ENCODE data around the gene TRDN.

TRDN gene

GRCh38 chr6:123636782-123637181, at the start of gene TRDN:
TRDN (minus strand) TSS chr6:123636950; CDS start chr6:123636775, 175 bp downstream.
- DNase-seq = no peak

DNA sequence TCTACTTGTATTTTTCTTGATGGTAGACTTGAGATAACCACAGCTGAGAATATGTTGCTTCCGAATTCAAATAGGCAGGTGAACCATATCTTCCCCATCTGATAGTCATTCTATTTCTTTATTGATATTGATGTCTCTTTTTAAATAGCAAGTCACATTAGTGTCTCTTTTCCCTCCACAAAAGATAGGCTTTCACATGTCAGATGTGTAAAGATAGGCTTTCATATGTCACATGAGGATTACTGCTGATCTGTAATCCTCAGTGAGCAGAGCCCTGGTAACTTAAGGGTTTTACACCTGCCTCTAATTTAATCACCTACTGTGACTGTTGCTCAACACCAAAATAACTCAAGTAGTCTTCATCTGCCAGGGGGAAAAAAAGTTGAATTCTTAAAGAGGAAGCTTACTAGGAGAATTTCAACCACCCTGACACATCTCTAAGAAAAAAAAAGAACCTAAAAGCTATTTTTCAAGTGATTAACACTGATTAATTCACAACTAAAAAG, 45.3 kb upstream of the TRDN start:
- no peak for DNase-seq

DNA sequence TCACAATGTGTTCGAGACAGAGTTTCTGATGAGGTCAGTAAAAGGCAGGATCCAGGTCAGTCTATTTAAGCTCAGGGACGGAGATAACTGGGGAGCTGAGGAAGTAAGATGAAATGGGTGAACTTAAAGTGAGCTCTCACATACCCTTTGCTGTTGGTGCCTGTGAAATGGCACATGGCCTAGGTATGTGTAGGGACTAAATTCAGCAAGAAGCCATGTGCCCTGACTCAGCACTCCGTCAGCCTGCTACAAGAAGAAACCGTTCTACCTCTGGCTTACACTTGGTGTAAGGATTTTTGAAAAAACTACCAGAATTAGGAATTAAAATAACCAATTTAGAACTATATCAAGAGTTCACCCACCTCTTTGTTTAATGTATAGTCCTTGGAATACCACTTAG, 41.1 kb upstream of the TRDN start:
- no peak for DNase-seq

DNA sequence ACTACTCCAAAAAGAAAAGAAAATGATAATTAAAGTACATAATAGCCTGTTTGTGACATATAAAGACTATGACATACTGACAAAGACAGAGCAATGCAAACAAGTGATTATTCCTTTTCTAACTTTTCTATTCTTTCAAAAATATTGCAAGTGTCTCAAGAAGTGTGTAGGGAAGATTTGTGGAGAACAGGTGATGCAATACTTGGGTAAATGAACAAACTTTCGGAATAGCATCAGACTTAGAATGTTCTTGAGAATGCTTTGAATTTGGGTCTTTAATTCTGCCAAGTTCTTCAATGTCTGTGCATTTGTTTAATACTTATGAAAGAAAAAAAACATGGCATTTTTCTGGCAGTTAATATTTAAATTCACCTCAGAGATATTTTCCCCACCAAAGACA, 40.0 kb upstream of the TRDN start:
- DNase-seq = no peak

DNA sequence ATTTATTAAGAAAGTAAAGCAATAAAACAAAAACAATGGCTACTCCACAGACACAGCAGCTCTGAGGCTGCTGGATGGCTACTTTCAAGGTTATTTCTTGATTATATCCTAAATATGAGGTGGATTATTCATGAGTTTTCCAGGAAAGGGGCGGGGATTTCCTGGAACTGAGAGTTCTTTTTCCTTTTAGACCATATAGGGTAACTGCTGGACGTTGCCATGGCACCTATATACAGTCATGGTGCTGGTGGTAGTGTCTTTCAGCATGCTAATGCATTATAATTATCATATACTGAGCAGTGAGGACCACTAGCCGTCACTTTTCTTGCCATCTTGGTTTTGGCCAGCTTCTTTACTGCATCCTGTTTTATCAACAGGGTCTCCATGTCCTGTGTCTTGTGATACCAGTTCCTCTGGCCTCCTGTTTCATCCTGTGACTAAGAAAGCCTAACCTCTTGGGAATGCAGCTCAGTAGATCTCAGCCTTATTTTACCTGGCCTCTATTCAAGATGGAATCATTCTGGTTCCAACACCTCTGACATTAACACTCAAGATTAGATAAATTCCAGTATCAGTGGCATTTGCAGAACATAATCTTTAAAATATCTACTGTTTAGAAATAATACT, 32.3 kb upstream of the TRDN start:
- DNase-seq = no peak

- DNase-seq = no peak
Observed at GRCh38 chr6:123668063-123668462, 31.3 kb upstream of the TRDN start.

GRCh38 chr6:123663436-123663835, 26.7 kb upstream of the TRDN start:
- no peak for DNase-seq

DNA sequence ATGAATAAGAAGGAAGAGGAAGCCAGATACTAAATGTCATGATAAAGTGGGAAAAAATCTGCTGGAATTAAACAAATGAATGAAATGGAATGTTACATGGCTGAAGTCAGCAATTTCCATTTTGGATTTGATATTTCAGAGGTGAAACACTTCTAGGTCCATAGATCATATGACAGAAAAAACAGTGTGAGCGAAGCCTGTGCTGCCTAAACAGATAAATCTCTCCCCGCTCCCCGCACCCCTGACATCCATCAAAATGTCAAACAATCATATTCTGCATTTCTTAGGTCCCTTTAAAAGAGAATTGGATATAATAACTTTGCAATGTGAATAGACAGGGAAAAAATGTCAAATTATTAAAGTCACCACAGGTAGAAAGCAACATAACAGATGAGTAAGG, 26.0 kb upstream of the TRDN start:
- DNase-seq = no peak

GRCh38 chr6:123661105-123661891, 24.5 kb upstream of the TRDN start:
- no peak for DNase-seq

DNA sequence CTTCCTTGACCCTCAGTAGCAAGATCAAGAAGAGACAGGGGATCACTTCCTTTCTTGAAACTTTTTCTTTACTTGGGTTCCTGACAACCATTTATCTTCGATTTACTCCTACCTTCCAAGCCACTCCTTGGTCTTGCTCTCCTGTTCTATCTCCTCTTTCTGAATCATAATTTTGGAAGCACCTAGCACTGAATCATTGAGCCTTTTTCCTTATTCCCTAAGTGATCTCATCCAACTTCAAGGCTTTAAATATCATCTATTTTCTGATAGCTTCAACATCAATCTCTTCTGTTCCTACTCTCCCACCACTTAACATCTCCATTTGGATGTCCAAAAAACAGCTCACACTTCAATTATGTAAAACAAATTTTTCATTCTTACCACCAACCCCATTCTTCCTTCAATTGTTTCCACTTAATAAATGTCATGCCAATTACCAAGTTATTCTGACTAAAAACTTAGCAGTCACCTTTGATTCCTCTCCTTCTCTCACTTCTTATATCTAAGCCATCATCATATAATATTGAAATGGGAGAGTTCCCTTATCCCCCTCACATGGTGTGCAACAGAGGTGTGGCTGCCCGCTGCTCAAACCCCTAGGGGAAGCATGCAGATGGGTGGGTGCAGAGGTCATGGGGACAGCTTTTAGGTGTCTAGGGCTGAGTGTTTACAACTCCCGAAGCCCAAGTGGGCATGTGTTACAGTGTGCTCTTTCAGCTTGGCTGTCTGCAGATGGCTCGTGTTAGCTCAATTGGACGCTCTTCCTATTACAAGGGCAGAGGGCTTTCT, 23.4 kb upstream of the TRDN start:
- DNase-seq = no peak

DNA sequence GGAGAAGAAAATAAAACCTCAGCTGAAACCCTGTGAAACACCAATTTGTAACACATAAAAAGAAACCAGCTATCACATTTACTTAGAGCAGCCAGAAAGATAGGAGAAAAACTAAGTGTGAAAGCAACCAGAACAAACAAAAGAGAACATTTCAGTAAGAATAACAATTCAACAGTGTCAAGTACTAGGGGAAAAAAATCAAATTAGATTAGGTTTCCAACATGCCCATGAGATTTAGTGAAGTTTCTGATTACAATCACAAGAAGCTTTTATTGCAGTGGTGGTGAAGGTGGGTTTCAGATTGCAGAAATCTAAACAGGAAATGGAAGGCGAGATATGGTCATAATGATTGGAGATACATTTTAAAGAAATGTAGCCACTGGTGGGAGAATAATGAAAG, 22.1 kb upstream of the TRDN start:
- no peak for DNase-seq

GRCh38 chr6:123655521-123656306, 19.0 kb upstream of the TRDN start:
- DNase-seq = peak; percentile 22

GRCh38 chr6:123648723-123649122, 12.0 kb upstream of the TRDN start:
- DNase-seq = no peak

- DNase-seq = no peak
Observed at GRCh38 chr6:123648020-123648580, 11.3 kb upstream of the TRDN start.

DNA sequence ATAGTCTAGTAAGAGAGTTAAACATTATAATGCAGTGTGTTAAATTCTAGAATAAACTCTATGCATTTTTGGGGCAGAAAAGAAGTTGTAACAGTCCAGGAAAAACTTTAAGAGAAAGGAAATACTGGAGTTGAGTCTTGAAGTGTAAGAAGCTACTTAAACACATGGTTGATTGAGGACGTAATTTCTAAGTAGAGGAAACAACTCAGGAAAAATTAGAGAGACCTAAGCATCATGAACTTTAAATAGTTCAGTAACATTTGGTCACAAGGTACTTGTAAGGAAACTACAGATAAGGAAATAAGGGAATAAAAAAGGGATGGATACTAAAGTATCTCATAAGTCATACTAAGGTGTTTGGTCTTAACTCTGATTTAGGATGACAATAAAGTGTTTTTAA, 4.7 kb upstream of the TRDN start:
- DNase-seq = no peak

DNA sequence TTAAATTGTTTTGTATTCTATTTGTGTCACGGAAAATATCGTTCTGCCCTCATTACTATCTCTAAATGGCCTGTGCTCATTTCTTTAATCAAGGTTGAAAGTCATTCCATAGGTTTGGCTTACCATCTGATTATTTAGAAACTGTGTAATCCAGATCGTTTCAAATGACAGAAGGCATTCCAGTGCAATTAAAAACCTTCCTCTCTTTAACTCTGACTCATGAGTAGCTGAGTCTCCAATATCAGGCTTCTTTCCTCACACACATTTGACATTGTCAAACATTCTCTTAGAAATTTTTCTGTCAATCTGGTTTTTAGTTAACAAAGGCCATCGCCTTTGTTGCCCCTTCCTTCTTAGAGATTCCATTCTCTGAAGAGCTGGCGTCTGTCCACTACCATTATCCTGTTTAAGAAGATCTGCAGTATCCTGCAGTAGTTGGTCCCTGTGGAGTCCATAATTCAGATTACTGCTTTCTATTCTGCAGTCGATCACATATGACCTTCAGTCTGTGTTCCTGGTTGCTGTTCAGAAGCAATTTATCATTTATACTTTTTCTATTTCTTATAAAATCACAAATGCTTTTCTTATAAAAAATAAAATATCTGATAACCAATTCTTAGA, 3.9 kb upstream of the TRDN start:
- DNase-seq = no peak

GRCh38 chr6:123638865-123639264, 2.1 kb upstream of the TRDN start:
- peak; percentile 3 for DNase-seq

- no peak for DNase-seq
Observed at GRCh38 chr6:123636282-123636681, 468 bp downstream of the TRDN start.

DNA sequence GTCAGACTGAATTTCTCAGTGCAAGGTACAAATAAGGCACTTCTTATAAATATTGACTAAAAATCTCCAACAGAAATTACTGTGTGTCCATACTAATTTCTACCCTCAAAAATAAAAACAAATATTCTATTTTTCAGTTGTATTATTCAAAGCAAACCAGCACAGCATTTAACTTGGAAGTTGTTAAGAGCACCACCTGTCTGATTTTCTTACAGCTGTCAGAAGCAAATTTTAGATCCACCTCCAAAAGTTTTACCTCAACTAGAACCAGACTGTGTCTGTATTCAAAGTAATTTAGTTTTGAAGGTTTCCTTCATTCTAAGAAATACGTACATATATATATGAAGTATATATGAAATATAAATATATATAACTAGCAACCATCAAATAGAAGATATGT, 1.2 kb downstream of the TRDN start:
- no peak for DNase-seq

- DNase-seq = no peak
Observed at GRCh38 chr6:123635144-123635543, 1.6 kb downstream of the TRDN start.

DNA sequence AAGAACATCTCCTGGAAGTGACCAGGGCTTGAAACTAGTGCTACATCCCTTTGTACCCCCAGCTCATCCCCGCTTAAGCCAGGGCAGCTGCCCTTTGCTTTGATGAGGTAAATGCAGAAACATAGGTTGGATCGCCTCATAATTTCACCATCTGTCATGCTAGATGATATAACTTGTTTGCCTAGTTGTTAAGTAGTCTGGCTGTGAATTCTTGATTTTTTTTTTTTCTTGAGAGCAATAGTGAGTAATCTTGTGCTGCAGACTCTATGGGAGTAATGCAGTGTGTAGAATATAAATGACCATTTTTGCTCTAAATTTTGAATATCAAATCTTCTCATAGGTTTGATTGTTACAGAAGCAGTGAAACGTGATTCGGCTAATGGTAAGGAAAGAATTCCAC, 4.1 kb downstream of the TRDN start:
- no peak for DNase-seq
